Raji (cell line): ENCODE measurements around the gene DOCK9.

Experiments
- POLR2A ChIP-seq: IDR thresholded peaks from 2 replicates; pipeline ENCODE4 v1.6.1; 2011; ENCODE audit warnings: low read depth, low read length, control low read depth; ENCODE audit not compliant: insufficient read depth

DOCK9 gene

GRCh38 chr13:98951266-98951665 lies 26.6 kb downstream of the DOCK9 start:
- TF ChIP-seq POLR2A: no peak

- no peak for TF ChIP-seq POLR2A
Observed at GRCh38 chr13:98950705-98951104, 27.2 kb downstream of the DOCK9 start.

GRCh38 chr13:98947925-98948324 lies 29.9 kb downstream of the DOCK9 start:
- TF ChIP-seq POLR2A: no peak

GRCh38 chr13:98945863-98946605 lies 31.8 kb downstream of the DOCK9 start:
- no peak for TF ChIP-seq POLR2A

- no peak for TF ChIP-seq POLR2A
Observed at GRCh38 chr13:98944336-98944735, 33.5 kb downstream of the DOCK9 start.

GRCh38 chr13:98942997-98943396 lies 34.9 kb downstream of the DOCK9 start:
- TF ChIP-seq POLR2A: no peak

- no peak for TF ChIP-seq POLR2A
Observed at GRCh38 chr13:98942485-98942884, 35.4 kb downstream of the DOCK9 start.

GRCh38 chr13:98941536-98941935 lies 36.3 kb downstream of the DOCK9 start:
- TF ChIP-seq POLR2A: no peak

GRCh38 chr13:98941126-98941525 lies 36.7 kb downstream of the DOCK9 start:
- TF ChIP-seq POLR2A: no peak

- no peak for TF ChIP-seq POLR2A
Observed at GRCh38 chr13:98940325-98941001, 37.4 kb downstream of the DOCK9 start.

GRCh38 chr13:98939660-98940191 lies 38.1 kb downstream of the DOCK9 start:
- TF ChIP-seq POLR2A: no peak

- TF ChIP-seq POLR2A: no peak
Observed at GRCh38 chr13:98938801-98939200, 39.1 kb downstream of the DOCK9 start.

GRCh38 chr13:98937911-98938381 lies 39.9 kb downstream of the DOCK9 start:
- TF ChIP-seq POLR2A: no peak

GRCh38 chr13:98934243-98934642 lies 43.6 kb downstream of the DOCK9 start:
- TF ChIP-seq POLR2A: no peak

GRCh38 chr13:98930151-98930591 lies 47.7 kb downstream of the DOCK9 start:
- no peak for TF ChIP-seq POLR2A

- TF ChIP-seq POLR2A: no peak
Observed at GRCh38 chr13:98927951-98928927, 49.6 kb downstream of the DOCK9 start.

GRCh38 chr13:98925949-98926348 lies 51.9 kb downstream of the DOCK9 start:
- TF ChIP-seq POLR2A: no peak
